Placental pericyte (primary cell): Measurements from ENCODE around the gene CAPN14. TPM values are rescaled to one million over a fixed set of nuclear protein-coding genes. Genes with fewer than 3 reads are reported as not detected.

ENCODE experiments used
- small RNA-seq: library from RNA; depleted of rRNA; stranded (forward); fragments of <200 nt; gene quantifications from one replicate; pipeline ENCODE3, GENCODE V24; 2012; ENCODE audit warnings: low replicate concordance
- total RNA-seq: library from RNA; depleted of rRNA; stranded (reverse); fragments of >200 nt; gene quantifications from 2 replicates; pipeline ENCODE4 v1.2.3, GENCODE V29; 2012

Gene CAPN14
- total RNA-seq, result 0.14 TPM in 1 of 2 replicates, not detected in the other

GRCh38 chr2:31217465-31218200, at the start of gene CAPN14:
CAPN14 (minus strand) TSS chr2:31217515; CDS start chr2:31205447, 12,068 bp downstream.

GRCh38 chr2:31233741-31234682, 16.7 kb upstream of the CAPN14 start, which contains the start of gene EHD3:
EHD3 (plus strand) TSS chr2:31234152; CDS start chr2:31234622, 470 bp downstream.

GRCh38 chr2:31138037-31138962, 79.0 kb downstream of the CAPN14 start, which contains the start of gene GALNT14:
GALNT14 (minus strand) TSS chr2:31138440; CDS start chr2:31138086, 354 bp downstream.

Small RNAs within 50 kb of the gene (small RNA-seq; reads per million reads assigned to genes)
- gene RNA5SP90, result not detected

Other genes with a start within 250 kb of the CAPN14 start
- 0.14 TPM in 1 of 2 replicates, not detected in the other for gene GALNT14, start 79.1 kb downstream of the CAPN14 start, total RNA-seq
- gene EHD3, start 16.6 kb upstream of the CAPN14 start, total RNA-seq, result 6.6 and 67.6 TPM in 2 replicates
- gene XDH, start 197.2 kb upstream of the CAPN14 start, total RNA-seq, result under 0.01 and 2.0 TPM in 2 replicates